NCI-H748 (cell line): ENCODE measurements around the gene TSPAN18.

Experiments
- DNase-seq: peaks from one replicate; lab custom pipeline; 2025; ENCODE audit not compliant: unreplicated experiment; lab: John Stamatoyannopoulos, UW

Gene TSPAN18

DNA sequence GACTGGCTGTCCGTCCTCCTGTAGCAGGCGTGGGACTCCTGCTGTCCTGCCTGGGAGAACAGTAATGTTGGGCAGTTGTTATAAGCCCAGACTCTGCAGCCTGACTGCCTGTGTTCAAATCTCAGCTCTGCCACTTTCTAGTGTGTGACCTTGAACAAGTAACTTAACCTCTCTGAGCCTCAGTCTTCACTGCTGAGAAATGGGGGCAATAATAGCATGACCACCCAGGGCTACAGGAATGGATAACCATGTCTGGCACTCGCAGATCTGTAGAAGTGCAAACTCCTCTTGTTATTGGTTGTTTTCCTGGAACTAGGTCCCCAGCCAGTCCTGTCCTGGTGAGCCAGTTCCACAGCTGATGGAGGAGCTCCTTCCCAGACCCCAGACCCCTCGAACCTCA lies 154.2 kb downstream of the TSPAN18 start:
- DNase-seq, result no peak

DNA sequence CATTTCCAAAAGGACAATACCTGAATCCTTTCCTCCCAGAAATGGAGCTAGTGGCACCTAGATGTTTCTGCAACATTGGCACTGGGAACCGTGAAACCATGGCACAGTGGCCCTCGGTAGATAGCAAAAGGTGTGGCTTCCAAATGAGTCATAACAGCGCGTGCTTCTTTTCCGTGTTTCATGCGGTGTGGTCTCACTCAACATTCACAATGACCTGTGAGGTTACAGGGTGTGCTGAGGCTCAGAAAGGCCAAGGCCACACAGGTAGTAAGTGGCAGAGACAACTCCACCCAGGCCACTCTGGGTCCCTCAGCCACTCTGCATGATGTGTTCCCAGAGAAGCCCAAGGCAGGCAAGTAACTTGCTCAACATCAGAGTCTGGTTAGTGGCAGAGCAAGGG lies 156.5 kb downstream of the TSPAN18 start:
- DNase-seq, result no peak

DNA sequence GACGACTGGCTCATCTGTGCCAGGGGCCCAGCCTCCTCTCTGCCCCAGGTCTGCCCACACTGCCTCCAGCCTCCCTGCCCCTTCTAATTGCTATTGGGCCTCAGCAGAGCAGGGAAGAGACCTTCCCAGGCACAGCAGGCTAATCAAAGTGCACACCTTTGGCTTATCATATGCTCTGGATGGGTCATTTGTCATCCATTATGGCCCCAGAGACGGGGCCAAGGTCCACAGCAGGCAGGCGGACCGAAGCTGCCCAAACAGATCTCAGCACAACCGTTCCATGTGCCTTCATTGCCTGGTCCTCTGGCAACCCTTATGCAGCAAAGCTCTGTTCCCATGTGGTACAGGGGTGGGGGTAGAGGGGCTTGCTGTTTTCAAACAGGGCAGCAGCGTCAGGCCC lies 157.3 kb downstream of the TSPAN18 start:
- no peak for DNase-seq

DNA sequence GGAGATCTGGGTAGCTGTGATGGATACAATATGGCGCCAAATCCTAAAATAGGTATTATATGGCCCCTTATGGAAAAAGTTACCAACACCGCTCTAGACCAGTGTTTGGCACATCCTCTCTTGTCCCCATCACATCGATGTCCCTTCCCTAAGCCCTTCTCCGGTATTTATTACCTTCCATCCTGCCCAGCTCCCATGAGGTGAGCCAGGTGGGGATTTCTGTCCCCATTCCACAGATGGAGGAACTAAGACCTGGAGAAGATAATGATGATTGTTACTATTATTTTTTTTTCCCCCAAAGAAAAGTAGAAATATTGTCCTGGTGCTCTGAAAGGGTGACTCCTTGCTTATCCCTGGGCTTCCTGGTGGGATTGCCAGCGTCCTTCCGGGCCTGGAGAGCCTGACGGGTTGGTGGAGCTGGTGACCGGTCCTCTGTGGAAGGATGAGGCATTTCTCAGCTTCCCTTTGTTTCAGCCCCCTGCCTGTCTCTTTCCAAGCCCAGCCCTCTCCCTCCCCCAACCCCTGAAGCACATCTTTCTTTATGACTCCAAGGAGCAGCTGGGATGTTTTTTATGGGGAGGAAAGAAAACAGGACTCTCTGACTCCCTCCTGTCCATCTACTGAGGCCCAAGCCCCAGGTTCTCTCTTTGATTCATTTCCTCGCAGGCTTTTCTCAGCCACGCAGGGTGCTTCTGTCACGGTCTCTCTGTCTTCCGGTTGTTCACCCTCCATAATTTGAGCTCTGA lies 158.5 kb downstream of the TSPAN18 start:
- DNase-seq, result no peak

DNA sequence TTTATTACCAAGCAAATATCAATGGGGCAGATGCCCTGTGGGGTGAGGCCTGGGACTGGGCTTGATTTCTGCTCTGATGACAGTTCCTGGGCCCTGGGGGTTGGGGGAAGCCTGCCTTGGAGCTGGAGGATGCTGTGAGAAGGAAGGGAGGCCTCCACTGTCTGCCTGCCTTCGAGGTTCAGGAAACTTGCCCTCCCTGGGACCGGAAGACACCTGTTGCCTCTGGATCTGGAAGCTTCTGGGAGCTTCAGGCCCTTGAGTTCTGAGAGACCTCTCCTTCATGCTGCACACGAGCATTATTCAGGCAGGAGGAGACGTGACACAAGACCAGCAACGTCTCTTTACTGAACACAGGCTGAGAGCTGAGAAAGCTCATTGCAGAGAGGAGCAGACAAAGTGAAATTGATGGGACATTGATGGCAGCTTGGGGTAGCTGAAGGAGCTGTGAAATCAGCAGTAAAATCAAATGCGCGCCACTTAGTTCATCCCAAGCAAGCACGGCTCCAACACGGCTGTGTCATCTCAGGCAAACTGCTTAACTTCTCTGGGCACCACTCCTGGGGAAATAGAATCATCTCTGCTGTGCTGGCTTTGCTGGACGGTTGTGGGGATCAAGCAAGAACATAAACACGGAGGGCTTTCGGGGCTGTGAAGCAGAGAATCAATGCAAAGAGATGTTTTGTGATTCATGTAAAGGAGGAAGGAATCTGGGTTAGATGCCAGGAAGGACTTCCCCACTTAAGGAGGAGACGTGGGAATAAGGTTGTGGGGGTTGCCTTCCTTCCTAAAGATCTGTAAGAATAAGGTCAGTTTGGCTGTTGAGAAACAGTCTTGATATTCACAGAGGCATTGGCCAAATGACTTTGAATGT lies 159.4 kb downstream of the TSPAN18 start:
- DNase-seq, result no peak

DNA sequence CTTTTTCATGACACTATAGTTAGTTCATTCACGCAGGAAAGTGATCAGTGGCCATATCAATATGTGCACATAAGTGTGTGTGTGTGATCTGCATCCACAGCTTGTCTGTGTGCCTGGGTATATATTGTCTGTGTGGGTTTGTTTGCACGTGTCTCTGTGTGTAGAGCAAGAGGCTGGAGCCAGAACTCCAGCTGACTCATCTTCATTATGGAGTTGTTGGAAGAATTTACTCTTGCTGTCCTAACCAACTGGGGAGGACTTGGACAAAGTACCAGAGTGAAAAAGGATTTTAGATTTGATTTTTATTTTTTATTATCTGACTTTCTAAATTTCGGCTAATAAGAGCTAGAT lies 160.0 kb downstream of the TSPAN18 start:
- DNase-seq, result no peak

DNA sequence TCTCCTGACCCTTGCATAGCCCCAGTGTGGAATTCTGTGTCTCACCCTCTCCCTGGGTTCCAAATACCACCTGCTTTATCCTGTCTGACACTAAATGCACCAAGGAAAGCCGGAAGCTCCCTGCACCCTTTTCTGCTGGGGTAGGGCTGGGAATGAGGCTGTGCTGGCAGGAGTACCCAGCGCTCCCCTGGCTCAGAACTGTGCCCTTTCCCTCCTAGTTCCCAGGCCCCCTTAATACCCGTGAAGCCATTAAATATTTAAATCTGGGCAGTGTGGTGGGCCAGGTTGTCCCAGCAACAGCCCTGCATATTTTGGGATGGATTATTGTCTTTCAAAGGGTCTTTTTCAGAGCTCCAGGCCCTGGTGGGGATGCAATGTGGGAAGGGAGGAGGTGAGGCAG lies 160.9 kb downstream of the TSPAN18 start:
- DNase-seq, result no peak

DNA sequence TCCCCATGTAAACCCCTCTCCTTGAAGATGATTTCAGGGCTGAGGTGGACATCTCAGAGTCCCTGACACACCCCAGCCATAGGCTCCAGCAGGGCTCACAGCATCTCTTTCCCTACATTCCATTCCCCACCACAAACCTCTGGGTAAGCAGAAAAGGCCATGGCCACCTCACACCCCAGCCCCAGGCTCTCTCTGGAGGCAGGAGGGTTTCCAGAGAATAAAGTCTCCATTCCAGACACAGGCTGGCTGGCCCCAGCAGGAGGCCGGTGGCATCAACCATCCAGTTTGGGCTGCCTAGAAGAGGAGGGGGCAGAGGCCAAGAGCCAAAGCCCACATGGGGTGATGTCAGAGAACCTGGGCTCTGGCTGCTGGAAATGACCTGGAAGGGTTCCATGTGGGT lies 162.5 kb downstream of the TSPAN18 start:
- DNase-seq, result no peak

DNA sequence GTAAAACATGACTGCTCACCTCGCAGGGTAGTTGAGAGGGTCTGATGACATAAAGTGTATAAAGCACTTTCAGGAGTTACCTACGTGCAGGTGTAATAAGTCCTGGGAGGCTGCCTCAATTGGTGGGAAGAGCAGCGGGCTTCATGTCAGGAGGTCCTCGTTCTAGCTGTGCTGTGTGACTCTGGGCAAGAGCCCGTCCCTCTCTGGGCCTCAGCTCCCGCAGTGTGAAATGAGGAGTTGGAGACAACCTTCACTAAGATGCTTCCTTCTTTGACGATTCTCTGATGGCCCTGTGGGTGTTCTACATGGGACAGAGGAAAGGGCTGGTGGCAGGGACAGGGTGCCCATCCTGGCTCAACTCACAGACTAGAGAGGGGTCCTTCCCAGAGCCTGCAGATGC lies 166.1 kb downstream of the TSPAN18 start:
- DNase-seq, result no peak

DNA sequence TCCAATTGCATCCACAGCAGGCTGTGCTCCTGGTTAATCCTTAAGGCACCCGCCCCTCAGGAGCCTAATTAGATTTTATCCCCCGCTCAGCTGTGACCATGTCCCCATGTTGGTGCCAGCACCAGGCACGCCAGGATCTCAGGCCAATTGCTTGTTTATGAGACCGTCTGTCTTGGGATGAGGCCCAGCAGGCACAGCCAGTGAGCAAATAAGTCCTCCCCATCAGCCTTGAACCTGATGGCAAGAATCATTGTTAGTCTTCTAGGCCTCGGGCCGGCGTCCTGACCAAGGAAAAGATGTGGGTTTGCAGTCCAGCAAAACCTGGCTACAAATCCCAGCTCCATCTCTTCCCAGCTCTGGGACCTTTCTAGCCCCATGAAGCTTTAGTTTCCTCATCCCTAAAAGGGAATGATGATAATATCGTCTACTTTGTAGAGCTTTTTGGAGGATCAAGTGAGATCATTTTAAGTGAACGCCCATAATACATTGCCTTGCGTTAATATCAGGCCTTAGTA lies 166.6 kb downstream of the TSPAN18 start:
- no peak for DNase-seq

DNA sequence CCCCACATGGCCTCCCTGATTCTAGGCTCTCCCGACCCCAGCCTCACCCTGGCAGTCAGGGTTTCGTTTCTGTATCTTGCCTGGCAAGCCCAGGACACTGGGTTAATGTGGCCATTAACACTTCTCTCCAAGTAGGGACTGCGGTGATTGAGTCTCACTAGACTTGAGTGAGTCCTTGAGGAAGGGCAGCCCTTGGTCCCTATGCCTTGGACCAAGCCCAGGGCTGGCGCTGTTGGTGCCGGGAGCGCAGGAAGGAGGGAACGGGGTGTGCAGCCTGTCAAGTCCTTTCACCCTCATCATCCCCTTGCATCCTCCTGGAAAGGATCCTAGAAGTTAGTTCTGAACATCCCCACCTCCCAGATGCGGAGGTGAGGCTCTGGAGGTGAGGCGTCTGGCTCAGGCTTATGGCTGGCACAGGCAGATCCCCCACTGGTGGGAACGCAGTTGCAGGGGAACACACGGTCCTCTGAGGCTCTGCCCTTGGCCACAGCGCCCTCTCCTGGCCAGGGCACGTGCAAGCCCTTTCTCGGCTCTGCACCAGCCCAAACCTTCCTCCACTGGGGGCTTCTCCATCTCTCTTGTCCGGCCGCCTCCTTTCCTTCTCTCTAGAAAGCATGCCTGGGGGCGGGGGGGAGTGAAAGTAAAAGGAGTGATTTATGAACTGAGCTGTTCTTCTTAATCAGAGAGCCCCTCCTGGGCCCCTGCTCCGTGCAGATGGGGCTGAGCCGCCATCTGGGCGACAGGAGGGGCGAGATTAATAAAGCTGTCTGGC lies 167.3 kb downstream of the TSPAN18 start:
- DNase-seq, result peak; percentile 76

DNA sequence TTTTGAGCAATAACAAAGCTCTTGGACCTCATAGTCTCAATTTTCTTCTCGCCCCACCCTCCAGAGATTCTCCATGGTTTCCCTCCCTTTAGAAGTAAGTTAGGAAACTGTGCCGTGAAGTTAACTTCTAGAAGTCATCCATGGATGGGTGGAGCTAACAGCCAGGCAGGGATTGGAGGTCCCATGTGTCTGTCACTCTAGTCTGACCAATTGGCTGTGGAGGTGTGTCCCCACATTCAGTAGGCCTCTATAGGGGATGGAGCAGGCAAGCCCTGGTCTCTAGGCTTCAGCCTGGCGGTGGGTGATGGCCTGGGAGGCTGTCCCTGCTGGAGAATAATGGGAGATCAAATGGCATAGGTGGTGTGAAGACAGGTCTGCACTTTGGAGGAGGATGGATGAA lies 173.2 kb downstream of the TSPAN18 start:
- DNase-seq, result no peak

DNA sequence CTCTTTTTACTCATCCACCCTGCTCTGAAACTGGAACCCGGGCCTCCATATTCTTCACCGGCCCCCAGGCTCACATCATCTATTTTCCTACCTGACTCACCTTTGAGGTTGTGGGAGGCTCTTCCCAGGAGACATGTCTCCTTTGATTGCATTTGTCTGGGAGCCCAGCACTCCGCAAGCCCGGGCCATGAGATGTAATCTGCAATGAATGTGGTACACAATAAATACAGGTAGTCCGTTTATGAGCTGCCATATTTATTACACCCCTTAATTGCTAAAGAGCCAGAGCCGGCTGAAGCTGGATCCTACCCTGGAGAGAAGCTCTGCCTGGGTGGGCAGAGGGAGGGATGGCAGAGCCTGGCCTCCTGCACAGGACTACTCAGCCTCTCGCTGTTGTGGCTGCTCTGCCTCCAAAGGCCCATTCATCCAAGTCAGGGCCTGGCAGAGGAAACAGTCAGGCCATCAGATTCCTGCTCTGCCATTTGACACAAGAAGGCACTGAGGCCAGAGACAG lies 174.4 kb downstream of the TSPAN18 start:
- DNase-seq, result no peak

DNA sequence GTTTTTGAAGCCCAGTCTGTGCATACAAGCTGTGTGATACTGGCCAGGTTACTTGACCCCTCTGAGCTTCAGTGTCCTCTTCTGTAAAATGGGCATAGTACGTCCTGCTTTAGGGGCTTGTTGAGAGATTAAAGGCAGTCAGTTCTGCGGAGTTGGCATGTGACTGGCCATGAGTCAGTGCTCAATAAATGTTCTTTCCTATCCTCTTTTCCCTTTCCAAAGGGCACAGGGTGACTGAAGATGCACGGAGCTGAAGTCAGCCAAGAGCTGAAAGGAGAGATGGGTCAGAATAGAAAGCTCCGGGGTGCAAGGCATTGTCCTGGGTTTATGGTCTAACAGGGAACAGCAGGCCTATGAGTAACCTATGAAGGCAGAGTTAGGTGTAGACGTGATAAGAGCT lies 175.0 kb downstream of the TSPAN18 start:
- DNase-seq, result no peak

DNA sequence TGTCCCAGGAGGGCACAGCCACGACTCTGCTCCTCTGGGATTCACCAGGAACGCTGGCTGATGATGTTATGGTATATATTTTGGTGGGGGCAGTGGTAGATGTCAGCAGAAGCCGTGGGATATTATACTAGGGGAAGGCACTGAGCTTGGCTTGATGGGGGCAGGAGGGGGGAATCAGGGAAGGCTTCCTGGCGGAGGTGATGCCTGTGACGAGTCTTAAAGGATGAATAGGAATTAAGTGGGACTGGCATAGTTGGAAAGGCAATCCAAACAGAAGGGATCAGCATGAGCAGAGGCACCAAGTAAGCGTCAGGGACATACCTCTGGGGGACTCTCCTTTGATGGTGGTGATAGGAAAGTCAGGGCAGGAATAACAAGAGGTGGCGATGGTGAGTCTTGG lies 176.3 kb downstream of the TSPAN18 start:
- DNase-seq, result no peak

DNA sequence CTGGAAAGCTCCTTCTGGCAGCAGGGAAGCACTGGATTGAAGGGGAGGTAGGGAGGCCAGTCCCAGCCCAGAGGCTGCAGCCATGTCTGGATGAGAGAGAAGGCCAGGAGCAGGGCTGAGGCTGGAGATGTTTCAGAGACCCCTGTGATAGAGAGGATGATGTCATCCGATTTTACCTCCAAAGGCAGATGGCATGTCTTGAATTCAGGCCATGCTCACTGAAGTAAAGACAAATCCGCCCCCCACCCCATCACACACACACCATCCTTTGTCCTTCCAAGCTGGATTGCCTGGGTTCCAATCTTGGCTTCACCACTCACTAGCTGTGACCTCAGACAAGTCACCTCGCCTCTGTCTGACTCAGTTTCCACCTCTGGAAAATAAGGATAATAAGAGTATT lies 176.8 kb downstream of the TSPAN18 start:
- DNase-seq, result no peak

DNA sequence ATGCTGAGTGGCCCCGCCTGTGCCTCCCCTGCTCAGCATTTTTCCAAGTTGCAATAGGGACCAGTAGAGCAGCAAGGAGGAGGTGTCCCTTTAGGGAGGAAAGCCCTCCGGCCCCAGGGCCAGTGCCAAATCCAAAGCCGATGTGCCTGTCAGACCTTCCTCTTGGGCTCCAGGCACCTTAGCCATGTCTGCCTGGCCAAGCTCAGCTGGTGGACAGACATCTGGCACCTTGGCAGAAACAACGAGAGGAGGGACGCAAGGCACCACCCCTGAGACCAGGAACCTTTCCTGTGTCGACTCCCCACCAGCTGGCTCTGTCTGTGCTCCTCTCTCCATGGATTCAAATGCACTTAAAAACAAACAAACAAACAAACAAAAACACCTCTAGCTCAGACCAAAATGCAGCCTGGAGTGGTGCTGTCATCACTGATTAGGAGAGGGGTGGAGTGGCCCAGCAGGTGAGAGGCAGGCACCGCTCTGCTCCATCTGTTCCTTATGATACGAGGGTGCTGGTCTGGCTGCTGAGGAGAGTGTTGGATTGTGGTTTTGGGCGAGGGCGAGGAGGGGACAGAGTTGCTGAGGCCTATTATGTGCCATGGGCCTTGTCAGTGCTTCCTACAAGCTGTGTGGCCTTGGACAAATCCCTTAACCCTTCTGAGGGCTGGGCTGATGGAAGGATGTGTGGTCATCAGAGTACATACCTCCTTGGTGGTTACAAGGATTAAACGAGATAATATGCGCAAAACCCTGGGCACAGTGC lies 177.7 kb downstream of the TSPAN18 start:
- no peak for DNase-seq

DNA sequence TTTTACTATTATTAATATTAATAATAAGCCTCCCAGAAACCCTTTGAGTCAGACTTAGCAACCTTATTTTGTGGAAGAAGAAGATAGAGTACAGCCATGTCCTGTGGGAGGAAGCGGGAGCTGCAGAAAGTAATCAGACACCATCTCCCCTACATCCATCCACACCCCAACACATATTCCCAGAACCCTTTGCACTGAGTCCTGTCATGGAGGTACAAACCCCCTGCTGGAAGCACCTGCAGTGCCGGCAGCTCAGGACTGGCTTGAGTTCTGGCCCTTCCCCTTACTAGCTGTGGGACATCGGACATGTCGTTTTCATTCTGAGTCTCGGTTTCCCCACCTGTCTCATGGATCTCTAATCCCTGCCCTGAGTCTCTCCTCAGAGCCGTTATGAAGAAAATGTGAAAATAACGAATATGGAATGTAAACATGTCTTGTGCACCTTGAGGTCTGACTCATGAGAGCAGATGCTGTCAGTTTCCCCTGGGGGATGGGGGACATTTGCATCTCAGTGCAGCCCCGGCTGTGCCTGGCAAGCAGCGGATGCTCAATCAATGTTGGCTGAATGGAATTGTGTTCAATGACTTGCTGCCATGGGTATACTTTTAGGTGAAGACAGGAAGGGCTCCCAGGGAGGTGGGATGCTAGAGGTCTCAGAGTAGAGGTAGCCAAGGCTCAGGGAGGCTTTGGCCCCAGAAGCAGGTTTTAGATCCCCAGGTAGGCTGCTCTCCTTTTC lies 178.5 kb downstream of the TSPAN18 start:
- no peak for DNase-seq

DNA sequence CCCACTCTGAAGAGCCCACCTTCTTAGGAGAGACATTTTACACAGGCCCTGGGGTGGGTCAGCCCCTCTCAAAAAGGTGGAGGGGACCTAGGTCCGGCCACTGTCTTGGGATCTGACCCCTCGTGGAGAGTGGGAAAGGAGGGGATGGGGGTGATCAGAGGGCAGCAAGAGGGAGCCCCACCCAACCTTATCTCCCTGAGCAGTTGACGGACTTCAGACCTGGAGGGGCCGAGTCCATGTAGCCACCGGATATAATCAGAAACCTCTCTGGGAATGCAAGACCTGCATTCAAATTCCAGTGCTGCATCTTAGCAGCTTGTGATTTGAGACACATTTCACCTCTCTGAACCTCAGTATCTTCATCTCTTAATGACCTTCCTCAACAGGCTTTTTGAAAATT lies 179.9 kb downstream of the TSPAN18 start:
- no peak for DNase-seq

DNA sequence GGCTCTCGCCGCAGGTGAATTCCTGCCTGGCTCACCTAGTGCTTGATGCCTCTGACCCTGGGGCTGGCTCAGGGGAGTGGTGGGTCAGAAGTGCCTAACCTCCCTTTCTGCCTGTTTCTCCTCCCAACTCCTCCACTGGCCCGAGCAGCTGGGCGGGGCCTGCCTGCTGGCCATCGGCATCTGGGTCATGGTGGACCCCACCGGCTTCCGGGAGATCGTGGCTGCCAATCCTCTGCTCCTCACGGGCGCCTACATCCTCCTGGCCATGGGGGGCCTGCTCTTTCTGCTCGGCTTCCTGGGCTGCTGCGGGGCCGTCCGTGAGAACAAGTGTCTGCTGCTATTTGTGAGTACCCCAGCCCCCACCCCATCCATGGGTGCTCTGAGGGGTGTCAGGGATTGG lies 182.8 kb downstream of the TSPAN18 start:
- no peak for DNase-seq
